Liver (tissue), 9 donors: ENCODE data around the gene MICOS13. TPM values are rescaled to one million over a fixed set of nuclear protein-coding genes. Genes with fewer than 3 reads are reported as not detected.

Experiments used
- DNase-seq: peaks from one replicate; pipeline ENCODE4 v3.0.0-alpha.2; 2017; ENCODE audit warnings: low spot score
- H3K27ac ChIP-seq, 2 donors: one replicate each; pipeline ENCODE4 v1.7.0; 2013; ENCODE audit warnings: inconsistent platforms in 2 of 2, low read length in 2 of 2, control low read depth in 1 of 2, low read depth in 1 of 2, mild to moderate bottlenecking in 1 of 2
- H3K27me3 ChIP-seq, 4 donors: one replicate each; pipeline versions ENCODE4 v1.6.1 to v1.7.0; 2013; ENCODE audit warnings: low read length in 3 of 4, inconsistent platforms in 1 of 4, mild to moderate bottlenecking in 1 of 4, moderate library complexity in 1 of 4; ENCODE audit not compliant: control insufficient read depth in 4 of 4, insufficient read depth in 4 of 4
- H3K36me3 ChIP-seq, 4 donors: one replicate each; pipeline versions ENCODE4 v1.6.1 to v1.7.0; 2013; ENCODE audit warnings: low read length in 3 of 4, mild to moderate bottlenecking in 3 of 4, low read depth in 1 of 4, moderate library complexity in 1 of 4; ENCODE audit not compliant: control insufficient read depth in 4 of 4, insufficient read depth in 3 of 4
- H3K4me1 ChIP-seq, 4 donors: one replicate each; pipeline versions ENCODE4 v1.6.1 to v1.7.0; 2013; ENCODE audit warnings: low read length in 3 of 4, mild to moderate bottlenecking in 3 of 4, moderate library complexity in 1 of 4; ENCODE audit not compliant: control insufficient read depth in 4 of 4, insufficient read depth in 4 of 4
- H3K4me3 ChIP-seq, 3 donors: one replicate each; pipeline versions ENCODE4 v1.6.1 to v1.7.0; 2013; ENCODE audit warnings: low read length in 3 of 3, control low read depth in 1 of 3, low read depth in 1 of 3, mild to moderate bottlenecking in 1 of 3
- H3K9ac ChIP-seq, 2 donors: one replicate each; pipeline ENCODE4 v1.7.0; 2013; ENCODE audit warnings: low read length in 2 of 2, mild to moderate bottlenecking in 2 of 2, moderate library complexity in 2 of 2, control low read depth in 1 of 2, low read depth in 1 of 2
- H3K9me3 ChIP-seq, 4 donors: one replicate each; pipeline versions ENCODE4 v1.6.1 to v1.7.0; 2013; ENCODE audit warnings: low read length in 3 of 4; ENCODE audit not compliant: control insufficient read depth in 4 of 4
- EGR1 ChIP-seq, 2 donors: IDR thresholded peaks; 2 replicates each; pipeline ENCODE4 v1.6.1; 2016 to 2018; ENCODE audit warnings: antibody characterized with exemption in 2 of 2, low read depth in 2 of 2
- FOXA1 ChIP-seq: IDR thresholded peaks from 2 replicates; pipeline ENCODE4 v1.6.1; 2016; ENCODE audit warnings: antibody characterized with exemption
- FOXA2 ChIP-seq: IDR thresholded peaks from 2 replicates; pipeline ENCODE4 v1.6.1; 2016; ENCODE audit warnings: antibody characterized with exemption
- GABPA ChIP-seq, 2 donors: IDR thresholded peaks in 1 of 2; conservative IDR thresholded peaks in 1 of 2; 2 replicates each; pipeline ENCODE4 v1.6.1; 2016; ENCODE audit warnings: antibody characterized with exemption in 2 of 2, mild to moderate bottlenecking in 1 of 2, moderate library complexity in 1 of 2
- HNF4A ChIP-seq, 2 donors: conservative IDR thresholded peaks; 2 replicates each; pipeline ENCODE4 v1.6.1; 2016; ENCODE audit warnings: antibody characterized with exemption in 2 of 2, mild to moderate bottlenecking in 2 of 2
- HNF4G ChIP-seq: IDR thresholded peaks from 2 replicates; pipeline ENCODE4 v1.6.1; 2016; ENCODE audit warnings: antibody characterized with exemption
- JUND ChIP-seq, 2 donors: IDR thresholded peaks; 2 replicates each; pipeline ENCODE4 v1.6.1; 2016; ENCODE audit warnings: antibody characterized with exemption in 2 of 2
- NR2F2 ChIP-seq: IDR thresholded peaks from 2 replicates; pipeline ENCODE4 v1.6.1; 2016; ENCODE audit warnings: antibody characterized with exemption
- RAD21 ChIP-seq, 2 donors: IDR thresholded peaks; 2 replicates each; pipeline ENCODE4 v1.6.1; 2016; ENCODE audit warnings: antibody characterized with exemption in 2 of 2, mild to moderate bottlenecking in 2 of 2
- RXRA ChIP-seq, 2 donors: IDR thresholded peaks; 2 replicates each; pipeline ENCODE4 v1.6.1; 2017 to 2018; ENCODE audit warnings: antibody characterized with exemption in 2 of 2, mild to moderate bottlenecking in 1 of 2
- SP1 ChIP-seq: IDR thresholded peaks from 2 replicates; pipeline ENCODE4 v1.6.1; 2018; ENCODE audit warnings: antibody characterized with exemption, mild to moderate bottlenecking
- TAF1 ChIP-seq: conservative IDR thresholded peaks from 2 replicates; pipeline ENCODE4 v1.6.1; 2016; ENCODE audit warnings: antibody characterized with exemption, mild to moderate bottlenecking
- YY1 ChIP-seq: IDR thresholded peaks from 2 replicates; pipeline ENCODE4 v1.6.1; 2016; ENCODE audit warnings: antibody characterized with exemption, mild to moderate bottlenecking
- WGBS: extraction: QIAGEN DNeasy Blood & Tissue Kit; methylation state at CpG from one replicate; pipeline ENCODE4 v1.1.7; 2013; 5-methylcytosine and 5-hydroxymethylcytosine counted together
- polyA plus RNA-seq, 2 donors: library from polyadenylated mRNA; stranded (reverse) in 1 of 2; unstranded in 1 of 2; fragments of 200-250 nt in 1 of 2; fragments of >200 nt in 1 of 2; fragmentation: Nextera tagmentation in 1 of 2; extraction: Ambion mirVana in 1 of 2; gene quantifications; one replicate each; pipeline versions ENCODE4 v1.2.1 to v1.2.3, GENCODE V29; 2013 to 2015
- total RNA-seq, 2 donors: library from RNA; depleted of rRNA; stranded (reverse); fragments of >200 nt; gene quantifications; one replicate each; pipeline ENCODE4 v1.2.3, GENCODE V29; 2014
- TF ChIP-seq, protein P1 (sequence below): IDR thresholded peaks from 2 replicates; pipeline ENCODE4 v1.6.1; 2016; ENCODE audit warnings: antibody characterized with exemption, mild to moderate bottlenecking
- TF ChIP-seq, protein P2 (sequence below): IDR thresholded peaks from 2 replicates; pipeline ENCODE4 v1.6.1; 2016; ENCODE audit warnings: antibody characterized with exemption
- TF ChIP-seq, protein P3 (sequence below): fragments of 150-350 bp; IDR thresholded peaks from 2 replicates; pipeline ENCODE4 v1.5.1; 2017; ENCODE audit warnings: improper control_type of control experiment, low read depth, low read length; ENCODE audit not compliant: missing input control
- TF ChIP-seq, protein P4 (sequence below): IDR thresholded peaks from 2 replicates; pipeline ENCODE4 v1.6.1; 2016; ENCODE audit warnings: antibody characterized with exemption
- donor health status: healthy.
- donor health status: healthy.
- donor health status: healthy.
- donor health status: healthy.
- donor health status: healthy.

Gene MICOS13
- total and polyA plus RNA-seq, 4 donors: 11.5 to 84.0 (median 30.8) TPM

DNA sequence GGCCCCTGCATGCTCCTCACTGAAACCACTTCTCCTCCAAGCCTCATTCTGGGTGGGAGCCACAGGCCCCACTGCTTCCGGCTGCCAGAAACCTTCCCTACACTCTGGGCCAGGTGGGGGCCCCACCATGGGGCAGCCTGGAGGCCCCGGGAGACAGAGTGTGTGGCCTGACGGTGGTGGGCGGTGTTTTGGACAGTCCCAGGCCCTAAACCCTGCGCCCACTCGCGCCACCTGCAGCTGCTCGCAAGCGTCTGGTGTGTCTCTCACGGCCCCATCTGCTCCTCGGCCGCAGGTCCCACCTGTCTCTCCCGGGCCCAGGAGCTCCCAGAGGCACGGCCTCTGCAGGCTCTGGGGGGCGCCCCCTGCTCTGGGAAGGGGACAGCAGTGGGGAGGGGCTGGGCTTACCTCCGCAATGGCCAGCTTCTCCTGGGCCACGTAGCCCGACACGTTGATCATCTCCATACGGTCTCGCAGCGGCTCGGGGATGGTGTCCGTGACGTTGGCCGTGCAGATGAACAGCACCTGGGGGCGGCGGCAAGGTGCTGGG lies 15.4 kb upstream of the MICOS13 start:
- no peak for DNase-seq
- no peaks in the 10 kb centered on the region for H3K27me3 ChIP-seq
- no peaks in the 10 kb centered on the region for H3K9me3 ChIP-seq
- peaks cover 17 to 69% (median 30%) of the 10 kb centered on the region in 4 donors for H3K36me3 ChIP-seq
- no peak overlapping the region for H3K9ac ChIP-seq
- TF ChIP-seq RAD21 (IDR thresholded peaks at IDR 0.05): no peak
- H3K4me1 ChIP-seq: peaks cover 6 to 17% (median 10%) of the 10 kb centered on the region in 4 donors
- WGBS: 96% methylated on average over 28 of the region's 28 CpGs
- H3K27ac ChIP-seq: no peak overlapping the region
- H3K4me3 ChIP-seq: no peak overlapping the region

DNA sequence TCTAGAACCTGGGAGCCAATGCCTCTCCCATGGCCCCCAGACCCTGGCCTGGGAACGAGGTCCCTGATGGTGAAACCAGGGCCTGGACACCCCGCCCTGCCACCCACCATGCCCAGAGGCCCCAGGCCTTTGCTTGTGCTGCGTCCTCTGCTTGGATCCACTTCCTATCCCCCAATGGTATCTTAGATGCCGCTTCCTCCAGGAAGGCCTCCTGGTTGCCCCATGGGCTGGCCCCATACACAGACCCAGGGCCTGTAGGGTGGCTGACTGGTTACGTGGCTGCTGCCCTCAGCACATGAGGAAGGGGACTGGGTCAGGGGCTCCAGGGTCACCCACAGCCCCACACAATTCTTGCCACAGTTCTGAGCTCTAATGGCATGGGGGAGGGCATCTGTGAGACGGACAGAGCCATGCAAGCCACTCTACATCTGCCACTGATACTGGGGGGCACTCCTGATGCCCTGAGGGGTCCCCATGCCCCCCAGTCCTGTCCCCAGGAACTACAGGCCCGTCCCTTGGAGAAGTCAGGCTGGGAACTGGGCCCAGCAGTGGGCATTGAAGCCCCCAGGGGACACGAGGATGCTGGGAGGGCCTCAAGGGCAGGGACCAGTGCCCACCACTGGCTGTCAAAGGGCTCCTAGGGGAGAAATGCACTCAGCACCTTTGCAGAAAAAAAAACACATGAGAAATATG lies 14.8 kb upstream of the MICOS13 start:
- Histone ChIP-seq H3K4me1 (peaks cover 6 to 18% (median 10%) of the 10 kb centered on the region in 4 donors), H3K27ac (no peak overlapping the region), H3K36me3 (peaks cover 13 to 66% (median 27%) of the 10 kb centered on the region in 4 donors), H3K9ac (no peak overlapping the region), H3K4me3 (no peak overlapping the region), H3K27me3 (no peaks in the 10 kb centered on the region), H3K9me3 (no peaks in the 10 kb centered on the region)
- no peak for DNase-seq
- WGBS: 93% methylated on average over 8 of the region's 8 CpGs
- TF ChIP-seq FOXA2: no peak
- TF ChIP-seq, protein P1, sequence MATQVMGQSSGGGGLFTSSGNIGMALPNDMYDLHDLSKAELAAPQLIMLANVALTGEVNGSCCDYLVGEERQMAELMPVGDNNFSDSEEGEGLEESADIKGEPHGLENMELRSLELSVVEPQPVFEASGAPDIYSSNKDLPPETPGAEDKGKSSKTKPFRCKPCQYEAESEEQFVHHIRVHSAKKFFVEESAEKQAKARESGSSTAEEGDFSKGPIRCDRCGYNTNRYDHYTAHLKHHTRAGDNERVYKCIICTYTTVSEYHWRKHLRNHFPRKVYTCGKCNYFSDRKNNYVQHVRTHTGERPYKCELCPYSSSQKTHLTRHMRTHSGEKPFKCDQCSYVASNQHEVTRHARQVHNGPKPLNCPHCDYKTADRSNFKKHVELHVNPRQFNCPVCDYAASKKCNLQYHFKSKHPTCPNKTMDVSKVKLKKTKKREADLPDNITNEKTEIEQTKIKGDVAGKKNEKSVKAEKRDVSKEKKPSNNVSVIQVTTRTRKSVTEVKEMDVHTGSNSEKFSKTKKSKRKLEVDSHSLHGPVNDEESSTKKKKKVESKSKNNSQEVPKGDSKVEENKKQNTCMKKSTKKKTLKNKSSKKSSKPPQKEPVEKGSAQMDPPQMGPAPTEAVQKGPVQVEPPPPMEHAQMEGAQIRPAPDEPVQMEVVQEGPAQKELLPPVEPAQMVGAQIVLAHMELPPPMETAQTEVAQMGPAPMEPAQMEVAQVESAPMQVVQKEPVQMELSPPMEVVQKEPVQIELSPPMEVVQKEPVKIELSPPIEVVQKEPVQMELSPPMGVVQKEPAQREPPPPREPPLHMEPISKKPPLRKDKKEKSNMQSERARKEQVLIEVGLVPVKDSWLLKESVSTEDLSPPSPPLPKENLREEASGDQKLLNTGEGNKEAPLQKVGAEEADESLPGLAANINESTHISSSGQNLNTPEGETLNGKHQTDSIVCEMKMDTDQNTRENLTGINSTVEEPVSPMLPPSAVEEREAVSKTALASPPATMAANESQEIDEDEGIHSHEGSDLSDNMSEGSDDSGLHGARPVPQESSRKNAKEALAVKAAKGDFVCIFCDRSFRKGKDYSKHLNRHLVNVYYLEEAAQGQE: no peak
- TF ChIP-seq NR2F2: no peak
- TF ChIP-seq, protein P2, sequence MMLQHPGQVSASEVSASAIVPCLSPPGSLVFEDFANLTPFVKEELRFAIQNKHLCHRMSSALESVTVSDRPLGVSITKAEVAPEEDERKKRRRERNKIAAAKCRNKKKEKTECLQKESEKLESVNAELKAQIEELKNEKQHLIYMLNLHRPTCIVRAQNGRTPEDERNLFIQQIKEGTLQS: no peak

DNA sequence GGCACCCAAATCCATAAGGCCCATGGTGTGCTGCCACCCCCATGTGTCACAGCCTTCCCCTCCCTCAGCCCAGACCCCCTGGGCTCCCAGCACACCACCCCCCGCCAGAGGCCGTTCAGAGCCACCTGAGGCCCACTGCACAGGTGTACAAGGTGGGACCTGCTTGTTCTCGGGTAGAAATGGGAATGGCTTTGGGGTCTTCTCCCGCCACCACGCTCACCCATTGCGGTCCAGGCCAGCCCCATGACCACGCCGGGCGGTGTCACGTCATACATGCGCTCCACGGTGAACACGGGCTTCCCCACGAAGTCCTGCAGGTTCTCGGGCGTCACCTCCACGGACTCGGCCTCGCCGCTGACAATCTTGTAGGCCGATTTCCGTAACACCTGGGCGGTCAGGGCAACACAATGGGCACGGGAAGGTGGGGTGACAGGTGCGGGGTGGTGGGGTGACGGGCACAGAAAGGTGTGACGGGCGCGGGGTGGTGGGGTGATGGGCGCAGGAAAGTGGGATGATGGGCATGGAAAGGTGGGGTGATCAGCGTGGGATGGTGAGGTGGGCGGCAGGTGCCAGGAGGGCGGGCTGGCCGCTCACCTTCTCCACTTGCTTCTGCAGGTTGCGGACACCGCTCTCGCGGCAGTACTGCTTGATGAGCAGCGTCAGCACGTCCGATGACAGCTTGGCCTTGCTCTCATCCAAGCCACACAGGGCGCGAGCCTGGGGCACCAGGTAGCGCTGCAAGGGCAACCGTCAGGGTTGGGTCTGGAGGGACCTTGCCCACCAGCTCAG lies 14.0 kb upstream of the MICOS13 start:
- Histone ChIP-seq H3K9ac (no peak overlapping the region), H3K9me3 (no peaks in the 10 kb centered on the region), H3K27me3 (no peaks in the 10 kb centered on the region), H3K4me3 (no peak overlapping the region), H3K27ac (no peak overlapping the region), H3K4me1 (peaks cover 6 to 21% (median 10%) of the 10 kb centered on the region in 4 donors), H3K36me3 (peaks cover 13 to 66% (median 27%) of the 10 kb centered on the region in 4 donors)
- 94% methylated on average over 45 of the region's 45 CpGs for WGBS
- DNase-seq: no peak
- TF ChIP-seq RAD21 (IDR thresholded peaks at IDR 0.05): no peak
- TF ChIP-seq TAF1: no peak
- no peak for TF ChIP-seq HNF4A (conservative IDR thresholded peaks at IDR 0.05)
- no peak for TF ChIP-seq GABPA (IDR thresholded peaks at IDR 0.05 in 1 of 2, conservative IDR thresholded peaks at IDR 0.05 in 1 of 2)
- no peak for TF ChIP-seq HNF4G
- no peak for TF ChIP-seq RXRA (IDR thresholded peaks at IDR 0.05)
- TF ChIP-seq, protein P3, sequence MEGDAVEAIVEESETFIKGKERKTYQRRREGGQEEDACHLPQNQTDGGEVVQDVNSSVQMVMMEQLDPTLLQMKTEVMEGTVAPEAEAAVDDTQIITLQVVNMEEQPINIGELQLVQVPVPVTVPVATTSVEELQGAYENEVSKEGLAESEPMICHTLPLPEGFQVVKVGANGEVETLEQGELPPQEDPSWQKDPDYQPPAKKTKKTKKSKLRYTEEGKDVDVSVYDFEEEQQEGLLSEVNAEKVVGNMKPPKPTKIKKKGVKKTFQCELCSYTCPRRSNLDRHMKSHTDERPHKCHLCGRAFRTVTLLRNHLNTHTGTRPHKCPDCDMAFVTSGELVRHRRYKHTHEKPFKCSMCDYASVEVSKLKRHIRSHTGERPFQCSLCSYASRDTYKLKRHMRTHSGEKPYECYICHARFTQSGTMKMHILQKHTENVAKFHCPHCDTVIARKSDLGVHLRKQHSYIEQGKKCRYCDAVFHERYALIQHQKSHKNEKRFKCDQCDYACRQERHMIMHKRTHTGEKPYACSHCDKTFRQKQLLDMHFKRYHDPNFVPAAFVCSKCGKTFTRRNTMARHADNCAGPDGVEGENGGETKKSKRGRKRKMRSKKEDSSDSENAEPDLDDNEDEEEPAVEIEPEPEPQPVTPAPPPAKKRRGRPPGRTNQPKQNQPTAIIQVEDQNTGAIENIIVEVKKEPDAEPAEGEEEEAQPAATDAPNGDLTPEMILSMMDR: no peak
- no peak for TF ChIP-seq NR2F2
- TF ChIP-seq, protein P4, sequence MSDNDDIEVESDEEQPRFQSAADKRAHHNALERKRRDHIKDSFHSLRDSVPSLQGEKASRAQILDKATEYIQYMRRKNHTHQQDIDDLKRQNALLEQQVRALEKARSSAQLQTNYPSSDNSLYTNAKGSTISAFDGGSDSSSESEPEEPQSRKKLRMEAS: no peak
- no peak for TF ChIP-seq YY1
- TF ChIP-seq, protein P2: no peak
- no peak for TF ChIP-seq FOXA1
- TF ChIP-seq SP1: no peak
- TF ChIP-seq EGR1 (IDR thresholded peaks at IDR 0.05; ENCODE audit: low read depth in 2 of 2): no peak
- no peak for TF ChIP-seq JUND (IDR thresholded peaks at IDR 0.05)
